Ramos (cell line): ENCODE results near the gene VSIG10.
"Not testable (repeated sequence)": the region's sequence is repeated elsewhere in the genome, so short reads cannot be mapped to it uniquely, and the experiment has no call there.

Experiments used
- in situ Hi-C: fragments of 300-500 bp; cut with MboI; formaldehyde crosslinking; loops from one replicate; pipeline ENCODE4 v1.14.3; 2022; ENCODE audit warnings: low sequenced_read_pairs; ENCODE audit not compliant: unreplicated experiment

Gene VSIG10

DNA sequence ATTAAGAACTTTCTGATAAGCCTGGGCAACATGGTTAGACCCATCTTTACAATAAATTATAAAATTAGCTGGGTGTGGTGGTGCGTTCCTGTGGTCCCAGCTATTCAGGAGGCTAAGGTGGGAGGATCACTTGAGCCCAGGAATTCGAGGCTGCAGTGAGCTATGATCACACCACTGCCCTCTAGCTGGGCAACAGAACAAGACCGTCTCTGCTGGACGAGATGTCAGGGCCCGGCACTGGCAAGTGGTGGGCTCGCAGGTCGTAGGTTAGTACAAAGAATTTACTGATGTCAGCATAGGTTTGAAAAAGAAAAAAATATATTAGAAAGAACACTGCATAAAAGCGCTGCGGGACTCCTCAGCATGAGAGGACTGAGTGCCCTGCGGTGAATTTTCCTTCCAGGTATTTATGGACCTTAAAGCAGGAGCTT, 15.7 kb upstream of the VSIG10 start:
- in situ Hi-C loops = no loop called here

GRCh38 chr12:118109088-118109487, 5.3 kb upstream of the VSIG10 start:
- in situ Hi-C loops = no loop called here

DNA sequence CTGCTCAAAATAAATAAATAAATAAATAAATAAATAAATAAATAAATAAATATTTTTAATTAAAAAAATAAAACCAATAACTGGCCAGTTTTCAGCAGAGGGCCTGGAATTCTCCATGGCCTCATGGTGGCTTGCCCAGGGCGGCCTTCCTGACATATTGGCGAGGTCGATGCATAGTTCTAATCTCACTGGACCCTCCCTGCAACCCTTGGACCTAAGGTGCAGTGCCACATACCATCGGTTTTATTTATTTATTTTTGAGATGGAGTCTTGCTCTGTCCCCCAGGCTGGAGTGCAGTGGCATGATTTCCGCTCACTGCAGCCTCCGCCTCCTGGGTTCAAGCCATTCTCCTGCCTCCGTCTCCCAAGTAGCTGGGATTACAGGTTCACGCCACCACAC, 3.9 kb upstream of the VSIG10 start:
- in situ Hi-C loops = no loop called here

DNA sequence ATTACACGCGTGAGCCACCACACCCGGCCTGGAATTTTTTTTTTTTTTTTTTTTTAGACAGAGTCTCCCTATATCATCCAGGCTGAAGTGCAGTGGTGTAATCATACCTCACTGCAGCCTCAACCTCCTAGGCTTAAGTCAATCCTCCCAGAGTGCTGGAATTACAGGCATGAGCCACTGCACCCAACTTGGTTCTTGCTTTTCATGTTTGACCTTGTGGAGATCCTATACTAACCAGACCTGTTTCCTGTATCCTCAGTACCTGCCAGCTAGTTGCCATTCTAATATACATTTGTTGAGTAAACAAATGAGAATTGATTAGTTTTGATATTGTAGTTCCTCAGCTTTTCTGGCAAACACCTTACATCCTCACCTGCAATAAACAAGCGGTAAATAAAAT, 3.2 kb upstream of the VSIG10 start:
- in situ Hi-C loops = no loop called here

GRCh38 chr12:118103201-118103600, 610 bp downstream of the VSIG10 start:
- in situ Hi-C loops = no loop called here

GRCh38 chr12:118102609-118103008, 1.2 kb downstream of the VSIG10 start:
- in situ Hi-C loops = no loop called here

DNA sequence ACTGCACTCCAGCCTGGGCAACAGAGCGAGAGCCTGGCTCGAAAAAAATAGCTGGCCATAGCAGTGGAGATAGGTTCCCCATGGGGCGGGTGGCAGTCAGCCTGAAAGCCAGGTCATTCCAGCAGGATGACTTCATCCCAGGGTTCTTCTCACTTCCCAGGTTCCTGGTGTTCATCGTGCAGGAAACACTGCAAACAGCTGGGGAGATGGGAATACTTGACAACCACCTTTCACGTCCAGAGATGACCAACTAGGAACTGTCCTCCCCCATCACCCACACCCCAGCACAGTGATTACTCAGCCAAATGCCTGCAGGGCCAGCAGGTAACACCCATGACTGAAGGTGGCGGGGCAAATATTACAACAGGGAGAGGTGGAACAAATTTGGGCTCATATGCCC, 1.7 kb downstream of the VSIG10 start:
- in situ Hi-C loops = no loop called here

- in situ Hi-C loops = no loop called here
Observed at GRCh38 chr12:118101051-118101450, 2.8 kb downstream of the VSIG10 start.

- in situ Hi-C loops = no loop called here
Observed at GRCh38 chr12:118098911-118099671, 4.7 kb downstream of the VSIG10 start.

DNA sequence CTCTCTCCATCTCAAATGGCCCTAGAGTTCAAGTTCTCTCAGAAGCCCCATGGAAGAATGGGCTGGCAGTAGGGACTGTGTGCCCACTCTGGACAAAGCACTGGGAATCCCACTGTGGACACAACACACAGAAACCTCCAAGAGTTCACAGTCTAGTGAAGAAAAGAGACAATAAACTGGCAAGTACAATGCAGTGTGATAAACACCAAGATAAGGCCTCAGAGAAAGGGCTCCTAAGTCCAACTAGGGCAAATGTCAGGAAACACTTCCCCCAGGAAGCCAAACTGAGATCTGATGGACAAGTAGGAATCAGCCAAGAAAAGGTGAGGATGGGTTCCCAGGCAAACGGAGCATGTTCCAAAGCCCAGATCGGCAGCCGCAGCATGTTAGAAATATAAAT, 5.4 kb downstream of the VSIG10 start:
- in situ Hi-C loops = no loop called here

GRCh38 chr12:118094039-118094438, 9.8 kb downstream of the VSIG10 start:
- in situ Hi-C loops = no loop called here

GRCh38 chr12:118089782-118090181, 14.0 kb downstream of the VSIG10 start:
- in situ Hi-C loops = no loop called here

DNA sequence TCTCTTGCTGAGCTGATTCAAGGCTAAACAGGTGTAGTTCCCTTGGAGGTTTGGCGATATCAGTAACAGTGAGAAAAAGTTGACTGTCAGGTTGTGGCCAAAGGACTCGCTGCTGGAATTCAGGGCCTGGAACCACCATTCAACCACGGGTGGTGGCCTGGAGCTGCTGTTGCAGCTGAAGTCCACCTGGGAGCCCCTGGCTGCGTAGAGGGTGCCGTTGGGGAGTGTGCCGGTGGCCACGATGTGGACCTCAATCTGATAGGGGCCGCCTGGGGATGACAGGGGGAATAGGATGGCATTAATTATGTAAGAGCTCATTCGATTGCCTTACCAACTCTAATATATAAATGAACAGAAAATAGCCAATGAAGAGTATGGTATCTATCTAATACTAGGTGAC, 21.6 kb downstream of the VSIG10 start:
- in situ Hi-C loops = no loop called here

GRCh38 chr12:118081521-118081920, 22.3 kb downstream of the VSIG10 start:
- in situ Hi-C loops = not testable (repeated sequence)

DNA sequence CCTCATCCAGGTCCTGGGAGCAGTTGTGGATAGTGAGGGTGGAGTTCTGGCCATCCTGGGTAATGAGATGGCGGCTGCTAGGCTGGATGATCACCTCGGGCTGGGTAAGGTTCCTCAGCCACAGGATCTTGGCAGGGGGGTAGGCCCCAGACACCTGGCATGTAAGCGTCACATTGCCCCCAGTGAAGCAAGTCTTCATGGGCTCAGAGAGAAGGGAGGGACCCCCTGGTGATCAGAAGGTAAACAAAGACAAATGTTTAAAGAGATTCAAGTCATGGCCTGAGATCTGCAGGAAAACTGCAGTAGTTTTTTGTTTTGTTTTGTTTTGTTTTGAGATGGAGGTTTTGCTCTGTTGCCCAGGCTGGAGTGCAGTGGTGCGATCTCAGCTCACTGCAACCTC, 30.0 kb downstream of the VSIG10 start:
- in situ Hi-C loops = no loop called here

DNA sequence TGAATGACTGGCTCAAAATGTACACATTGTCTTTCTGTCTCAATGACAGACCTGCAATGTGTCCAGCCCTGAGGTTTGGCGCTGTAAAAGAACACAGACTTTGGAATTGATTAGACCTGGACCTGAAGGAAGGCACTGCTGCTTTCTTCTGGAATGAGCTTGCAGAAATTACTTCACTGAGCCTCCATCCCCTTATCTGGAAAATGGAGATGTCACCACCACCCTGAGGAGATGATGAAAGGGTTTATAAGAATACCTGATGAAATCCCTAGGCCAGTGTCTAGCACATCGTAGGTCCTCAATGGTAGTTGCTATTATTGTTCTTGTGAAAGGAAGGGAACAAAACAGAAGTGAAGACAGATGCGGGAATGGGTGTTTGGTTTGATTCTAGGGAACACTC, 33.2 kb downstream of the VSIG10 start:
- in situ Hi-C loops = no loop called here

DNA sequence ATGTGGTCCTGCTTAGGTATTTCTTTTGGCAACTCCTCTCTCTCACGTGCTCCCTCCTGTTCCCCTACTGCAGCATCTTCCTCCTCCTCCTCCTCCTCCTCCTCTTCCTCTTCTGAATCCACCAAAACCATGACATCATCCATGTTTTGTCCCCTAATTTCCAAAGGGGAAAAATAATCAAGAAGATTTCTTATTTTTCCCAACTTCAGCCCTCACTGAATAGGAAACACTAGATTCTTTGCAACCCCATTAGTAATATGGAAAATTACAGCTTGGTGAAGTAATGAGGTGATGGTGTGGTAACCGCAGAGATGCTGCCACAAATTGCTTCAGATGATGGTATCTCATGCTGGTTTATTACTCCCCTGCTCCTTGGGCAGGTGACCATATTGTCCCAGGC, 35.4 kb downstream of the VSIG10 start:
- in situ Hi-C loops = no loop called here

- in situ Hi-C loops = no loop called here
Observed at GRCh38 chr12:118065380-118065779, 38.4 kb downstream of the VSIG10 start.

DNA sequence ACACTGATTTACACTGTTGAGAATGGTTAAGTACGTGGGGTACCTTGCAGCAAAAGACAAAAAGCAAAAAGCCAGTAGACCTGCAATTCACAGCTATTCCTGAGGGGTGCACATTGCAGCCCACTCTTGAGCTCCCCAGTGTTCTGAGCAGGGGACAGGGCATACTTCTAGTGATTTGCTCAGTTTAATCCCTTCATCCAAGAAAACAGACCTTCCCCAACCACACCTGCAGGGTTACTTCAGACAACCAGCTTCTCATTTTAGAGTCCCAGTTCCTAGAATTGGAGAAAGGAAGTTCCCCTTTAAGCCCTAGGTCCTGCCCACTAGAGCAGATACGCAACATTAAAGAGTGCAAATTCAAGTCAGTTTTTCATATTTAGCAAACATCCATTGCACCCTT, 39.2 kb downstream of the VSIG10 start:
- in situ Hi-C loops = no loop called here

DNA sequence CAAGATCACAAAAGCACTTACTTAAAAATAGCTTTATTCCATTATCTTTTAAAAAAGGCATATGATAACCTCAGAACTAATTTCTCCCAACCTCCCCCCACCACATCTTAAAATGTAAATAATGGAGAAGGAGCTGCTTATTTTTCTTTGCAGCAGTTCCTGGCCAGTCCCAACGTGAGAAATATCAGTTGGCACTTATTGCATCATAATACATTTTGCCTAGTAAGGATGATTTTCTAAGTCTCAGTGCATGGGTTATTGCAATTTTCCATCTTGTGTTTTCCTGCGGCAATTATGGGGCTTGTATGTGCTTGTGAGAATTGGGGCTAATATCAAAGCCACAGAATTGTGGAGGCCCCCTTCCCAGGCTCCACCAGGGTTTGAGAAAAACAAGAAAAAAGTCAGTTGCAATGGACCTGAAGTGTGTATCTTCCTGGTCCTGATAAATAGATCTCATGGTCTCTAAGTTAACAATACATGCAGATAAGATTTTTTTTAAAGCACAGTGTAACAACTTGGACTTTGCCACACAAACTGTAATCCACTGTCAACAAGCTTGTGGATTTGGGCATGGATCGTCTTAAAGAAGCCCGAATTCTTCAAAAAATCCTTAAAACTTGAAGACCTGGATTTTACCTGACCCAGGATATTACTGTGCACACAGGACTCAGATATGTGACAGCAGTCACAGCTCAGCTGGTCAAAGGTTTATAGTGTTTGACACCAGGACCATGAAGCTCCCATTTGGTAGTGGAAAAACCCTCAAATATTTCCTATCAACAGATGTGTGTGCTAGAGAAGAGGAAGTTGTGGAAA, 40.0 kb downstream of the VSIG10 start:
- in situ Hi-C loops = no loop called here
